ENCODE data around the gene EFCAB7.

Gene EFCAB7

DNA sequence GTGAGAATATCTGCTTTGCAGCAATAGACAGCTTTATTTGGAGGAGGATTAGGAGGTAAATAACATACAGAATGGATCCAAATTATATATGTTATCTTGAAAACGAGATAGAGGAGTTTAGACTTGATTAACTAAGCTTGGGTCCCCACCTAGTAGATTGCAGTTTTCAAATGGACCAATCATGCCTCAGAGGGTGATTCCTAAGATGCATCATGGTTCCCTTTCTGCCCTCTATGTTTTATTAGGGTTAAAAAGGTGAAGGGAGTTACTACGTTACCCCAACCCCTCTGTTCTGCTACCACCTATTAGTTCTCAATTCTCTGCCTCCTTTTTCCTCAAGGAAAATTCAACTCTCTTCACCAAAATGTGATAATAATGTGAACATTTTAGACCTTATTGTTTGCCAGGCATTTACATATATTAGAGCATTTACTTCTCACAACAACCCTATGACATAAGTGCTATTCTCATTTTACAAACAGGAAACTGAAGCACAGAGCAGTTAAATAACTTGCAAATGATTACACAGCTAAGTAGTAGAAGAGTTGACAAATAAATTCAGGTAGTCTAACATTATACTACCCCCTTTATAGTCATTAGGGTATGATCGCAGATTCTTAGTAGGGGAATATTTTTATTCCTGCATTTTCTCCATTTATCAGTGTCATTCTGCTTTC, 46.5 kb downstream of the EFCAB7 start:
- TF ChIP-seq GATA3 (IDR thresholded peaks at IDR 0.05; ENCODE audit: low read depth, low read length) (no peak), GATA2 (IDR thresholded peaks at IDR 0.05; ENCODE audit: low read depth, low read length) (no peak)

DNA sequence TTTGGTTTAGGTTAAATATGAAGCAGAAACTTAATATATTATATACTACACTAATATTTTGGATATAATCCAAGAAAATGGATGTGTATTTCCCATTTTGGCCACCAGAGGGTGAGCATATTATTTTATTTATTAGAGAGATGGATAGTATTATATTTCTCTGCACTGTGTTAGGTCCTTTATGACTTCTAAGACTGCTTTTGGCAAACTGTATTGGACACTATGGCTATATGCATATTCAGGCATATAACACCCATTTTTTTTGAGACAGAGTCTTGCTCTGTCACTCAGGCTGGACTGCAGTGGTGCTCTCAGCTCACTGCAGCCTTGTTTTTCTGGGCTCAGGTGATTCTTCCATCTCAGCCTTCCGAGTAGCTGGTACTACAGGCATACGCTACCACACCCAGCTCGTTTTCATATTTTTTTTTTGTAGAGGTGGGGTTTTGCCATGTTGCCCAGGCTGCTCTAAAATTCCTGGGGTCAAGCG, 52.1 kb downstream of the EFCAB7 start:
- TF ChIP-seq GATA3 (IDR thresholded peaks at IDR 0.05; ENCODE audit: low read depth, low read length): no peak
- no peak for TF ChIP-seq GATA2 (IDR thresholded peaks at IDR 0.05; ENCODE audit: low read depth, low read length)

DNA sequence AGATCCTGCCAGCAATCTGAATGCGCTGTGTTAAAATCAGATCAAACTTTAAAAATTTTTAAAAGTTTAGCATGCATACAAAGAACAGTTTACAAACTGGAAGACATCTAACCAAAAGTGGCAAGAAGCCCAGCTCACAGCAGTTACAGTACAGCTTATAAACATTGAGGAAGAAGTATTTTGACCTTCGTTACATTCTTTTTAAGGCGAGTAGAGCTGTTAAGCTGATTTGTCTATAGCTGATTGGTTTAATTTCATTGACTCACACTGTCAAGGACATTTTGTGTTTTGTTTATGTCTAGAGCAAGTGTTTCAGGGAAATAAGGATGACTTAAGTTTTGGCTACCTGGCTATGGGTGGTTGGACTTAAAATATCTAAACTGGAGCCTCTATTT, 66.8 kb downstream of the EFCAB7 start:
- no peak for TF ChIP-seq GATA2 (IDR thresholded peaks at IDR 0.05; ENCODE audit: low read depth, low read length)
- TF ChIP-seq GATA3 (IDR thresholded peaks at IDR 0.05; ENCODE audit: low read depth, low read length): no peak

DNA sequence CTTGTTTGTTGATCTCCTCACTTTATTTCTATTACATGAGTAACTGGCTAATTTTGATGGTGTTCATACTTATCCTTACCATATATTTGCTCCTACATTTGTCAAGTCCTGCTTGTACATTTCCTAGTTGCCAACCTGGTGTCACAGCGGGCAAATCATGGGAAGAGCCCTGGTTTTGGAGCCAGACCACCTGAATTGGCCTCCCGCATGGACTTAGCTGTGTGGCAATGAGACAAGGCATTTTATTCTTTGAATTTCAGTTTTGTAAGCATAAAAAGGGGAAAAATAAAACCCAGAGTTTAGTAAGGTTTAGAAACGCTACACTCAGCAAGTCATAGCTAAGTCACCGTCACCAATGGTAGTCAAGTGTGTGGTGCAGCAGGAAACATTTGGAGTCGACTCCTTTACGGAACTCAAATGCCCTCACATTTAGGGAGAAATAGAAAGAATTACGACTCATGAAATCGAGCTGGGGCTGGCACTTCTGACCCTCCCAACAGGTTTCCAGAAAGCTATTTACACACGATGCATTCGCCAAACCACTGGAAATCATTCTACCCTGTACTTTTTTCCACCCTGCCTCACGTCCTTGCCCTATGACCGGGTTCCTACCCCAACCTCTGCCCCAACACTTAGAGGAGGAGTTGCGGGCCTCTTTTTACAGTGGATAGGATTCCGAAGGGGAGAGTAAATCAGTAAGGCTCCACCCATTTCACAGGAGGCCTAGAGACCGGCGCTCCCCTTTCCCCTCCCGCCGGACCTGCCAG, 69.4 kb downstream of the EFCAB7 start:
- TF ChIP-seq GATA3 (IDR thresholded peaks at IDR 0.05; ENCODE audit: low read depth, low read length) (no peak), GATA2 (IDR thresholded peaks at IDR 0.05; ENCODE audit: low read depth, low read length) (no peak)

DNA sequence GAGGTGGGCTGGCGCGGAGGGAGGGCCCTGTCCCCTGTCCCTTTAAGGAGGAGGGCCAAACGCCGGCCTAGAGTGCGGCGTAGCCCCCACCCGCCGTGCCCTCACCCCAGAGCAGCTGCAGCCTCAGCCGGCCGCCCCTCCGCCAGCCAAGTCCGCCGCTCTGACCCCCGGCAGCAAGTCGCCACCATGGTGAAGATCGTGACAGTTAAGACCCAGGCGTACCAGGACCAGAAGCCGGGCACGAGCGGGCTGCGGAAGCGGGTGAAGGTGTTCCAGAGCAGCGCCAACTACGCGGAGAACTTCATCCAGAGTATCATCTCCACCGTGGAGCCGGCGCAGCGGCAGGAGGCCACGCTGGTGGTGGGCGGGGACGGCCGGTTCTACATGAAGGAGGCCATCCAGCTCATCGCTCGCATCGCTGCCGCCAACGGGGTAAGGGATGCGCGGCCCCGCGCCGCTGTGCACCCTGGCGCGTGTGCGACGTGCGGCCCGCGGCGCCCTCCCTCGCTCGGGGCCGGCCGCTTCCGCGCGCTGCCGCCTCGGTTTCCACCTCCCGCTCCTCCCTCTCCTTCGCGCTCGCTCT, 70.1 kb downstream of the EFCAB7 start, which contains the start of gene PGM1:
Gene PGM1 (plus strand): TSS at position 109 of the 583 bp plus-strand sequence. CDS start 78 bp downstream, at position 187.
- TF ChIP-seq GATA3 (IDR thresholded peaks at IDR 0.05; ENCODE audit: low read depth, low read length) (no peak), GATA2 (IDR thresholded peaks at IDR 0.05; ENCODE audit: low read depth, low read length) (no peak)

DNA sequence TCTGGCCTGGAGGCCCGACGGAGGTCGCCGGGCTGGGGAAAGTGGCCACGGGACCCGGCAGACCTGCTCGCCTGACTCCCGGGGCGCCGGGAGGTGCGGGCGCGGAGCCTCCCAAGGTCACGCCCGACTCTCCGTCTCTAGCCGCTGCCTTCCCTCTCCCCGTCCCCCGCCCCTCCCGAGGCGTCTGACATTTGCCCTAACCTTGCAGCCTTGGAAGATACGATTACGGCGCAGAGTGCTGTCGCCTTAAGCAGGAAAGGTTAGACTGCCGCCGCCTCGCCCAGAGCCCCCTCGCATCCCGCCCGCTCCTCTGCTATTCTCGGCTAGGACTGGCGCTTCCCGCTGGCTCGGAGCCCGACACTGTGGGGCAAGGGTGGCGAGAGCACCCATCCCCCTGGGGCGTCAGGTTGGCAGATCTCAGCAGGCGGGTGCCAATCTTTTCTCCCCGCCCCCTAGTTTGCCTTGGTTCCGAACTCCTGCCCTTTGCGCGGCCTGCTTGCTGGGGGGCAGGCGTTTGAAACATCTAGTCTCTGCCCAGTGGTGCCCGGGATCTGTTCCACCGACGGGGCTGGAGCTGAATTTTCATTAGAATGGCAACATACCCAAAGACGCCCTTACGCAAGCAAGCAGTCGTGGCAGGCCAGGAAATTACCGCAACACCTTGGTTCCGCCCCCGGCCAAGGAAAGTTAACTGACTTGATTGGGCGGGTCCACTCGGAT, 70.7 kb downstream of the EFCAB7 start:
- TF ChIP-seq GATA3 (IDR thresholded peaks at IDR 0.05; ENCODE audit: low read depth, low read length): no peak
- TF ChIP-seq GATA2 (IDR thresholded peaks at IDR 0.05; ENCODE audit: low read depth, low read length): no peak

DNA sequence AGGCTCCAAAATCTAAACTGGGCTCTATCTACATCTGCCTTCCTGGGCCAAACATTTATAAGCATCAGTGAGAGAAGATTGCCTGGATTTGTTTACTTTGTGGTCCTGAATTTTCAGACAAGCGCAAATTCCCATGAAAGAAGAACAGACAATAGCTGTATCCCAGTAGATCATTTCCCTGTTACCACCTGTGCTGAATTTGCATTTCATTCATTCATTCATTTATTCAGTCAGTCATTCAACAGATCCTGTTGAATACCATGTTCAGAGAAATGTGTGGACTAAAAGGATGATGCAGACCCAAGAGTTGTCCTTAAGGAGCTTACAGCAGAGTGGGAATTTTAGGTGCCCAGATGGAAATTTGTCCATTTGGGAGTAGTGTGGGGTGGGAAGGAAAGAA, 72.1 kb downstream of the EFCAB7 start:
- TF ChIP-seq GATA2 (IDR thresholded peaks at IDR 0.05; ENCODE audit: low read depth, low read length): no peak
- no peak for TF ChIP-seq GATA3 (IDR thresholded peaks at IDR 0.05; ENCODE audit: low read depth, low read length)

DNA sequence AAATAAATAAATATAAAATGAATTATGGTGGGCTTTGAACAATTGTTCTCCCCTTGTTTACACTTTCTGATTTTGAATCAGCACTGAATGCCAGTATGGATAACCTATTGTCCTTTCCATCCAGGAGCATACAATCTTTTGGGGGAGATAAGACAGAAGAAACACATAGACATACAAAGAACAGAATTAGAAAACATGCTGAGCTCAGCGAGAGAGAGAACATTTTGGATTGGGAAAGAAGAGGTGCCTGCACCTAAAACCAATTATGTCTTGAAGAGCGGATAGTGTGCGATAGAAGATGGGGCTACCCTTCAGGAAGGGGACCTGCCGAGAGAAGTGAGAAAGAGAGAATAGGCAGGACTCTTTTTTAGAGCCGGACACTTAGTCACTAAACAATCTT, 76.5 kb downstream of the EFCAB7 start:
- no peak for TF ChIP-seq GATA2 (IDR thresholded peaks at IDR 0.05; ENCODE audit: low read depth, low read length)
- TF ChIP-seq GATA3 (IDR thresholded peaks at IDR 0.05; ENCODE audit: low read depth, low read length): no peak

DNA sequence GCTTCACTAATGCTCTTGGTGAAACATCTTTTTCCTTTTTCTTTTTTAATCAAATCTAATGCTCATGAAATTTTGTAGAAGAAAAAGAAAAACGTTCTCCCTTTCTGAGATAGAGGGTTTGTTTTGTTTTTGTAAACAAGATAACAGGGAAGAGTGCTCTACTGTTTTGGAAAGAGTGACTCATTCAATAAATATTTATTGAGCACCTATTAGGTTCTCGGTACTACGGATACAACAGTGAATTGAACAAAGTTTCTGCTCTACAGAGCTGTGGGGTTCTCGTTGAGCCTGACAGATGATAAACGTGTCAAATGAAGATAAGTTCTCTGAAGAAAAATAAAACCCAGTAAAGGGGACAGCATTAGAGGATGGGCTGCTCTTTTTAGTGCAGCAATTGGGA, 76.9 kb downstream of the EFCAB7 start:
- TF ChIP-seq GATA2 (IDR thresholded peaks at IDR 0.05; ENCODE audit: low read depth, low read length) (no peak), GATA3 (IDR thresholded peaks at IDR 0.05; ENCODE audit: low read depth, low read length) (no peak)

DNA sequence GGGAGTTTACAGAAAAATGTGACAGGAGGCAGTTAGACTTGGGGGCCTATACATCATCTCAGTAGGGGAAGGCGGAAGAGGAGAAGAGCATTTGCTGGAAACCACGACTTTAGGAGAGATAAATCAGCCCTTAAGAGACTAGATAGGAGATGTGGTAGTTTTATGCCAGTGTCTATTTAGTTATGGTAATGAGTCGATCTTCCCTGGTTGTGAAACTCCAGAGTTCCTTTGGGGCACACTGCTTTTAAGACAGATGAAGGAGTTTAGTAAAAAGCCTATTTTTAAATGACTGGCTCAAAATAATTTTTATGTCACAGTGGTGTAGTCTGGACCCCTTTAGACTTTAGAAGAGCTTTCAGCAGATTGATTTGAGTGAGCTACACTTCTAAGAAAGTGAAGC, 77.7 kb downstream of the EFCAB7 start:
- TF ChIP-seq GATA3 (IDR thresholded peaks at IDR 0.05; ENCODE audit: low read depth, low read length) (no peak), GATA2 (IDR thresholded peaks at IDR 0.05; ENCODE audit: low read depth, low read length) (no peak)

DNA sequence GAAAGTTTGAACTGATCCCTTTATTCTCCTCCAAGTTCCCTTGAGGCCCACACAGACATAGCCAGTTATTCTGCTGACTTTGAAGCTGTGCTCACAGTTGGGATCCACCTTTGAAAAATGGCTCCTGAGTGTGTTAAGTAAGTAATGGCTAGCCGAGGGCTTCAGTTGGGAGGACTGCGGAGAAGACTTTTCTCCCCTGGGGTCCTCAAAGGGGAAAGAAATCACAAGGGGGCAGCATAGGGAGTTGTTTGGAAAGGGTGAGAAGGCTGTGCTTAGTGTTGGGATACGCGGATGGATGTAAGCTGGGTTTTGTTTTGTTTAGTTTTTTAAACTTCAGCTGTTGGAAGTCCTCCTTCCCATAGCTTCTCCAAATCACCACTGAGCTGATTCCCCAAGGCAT, 78.1 kb downstream of the EFCAB7 start:
- TF ChIP-seq GATA2 (IDR thresholded peaks at IDR 0.05; ENCODE audit: low read depth, low read length) (no peak), GATA3 (IDR thresholded peaks at IDR 0.05; ENCODE audit: low read depth, low read length) (no peak)

DNA sequence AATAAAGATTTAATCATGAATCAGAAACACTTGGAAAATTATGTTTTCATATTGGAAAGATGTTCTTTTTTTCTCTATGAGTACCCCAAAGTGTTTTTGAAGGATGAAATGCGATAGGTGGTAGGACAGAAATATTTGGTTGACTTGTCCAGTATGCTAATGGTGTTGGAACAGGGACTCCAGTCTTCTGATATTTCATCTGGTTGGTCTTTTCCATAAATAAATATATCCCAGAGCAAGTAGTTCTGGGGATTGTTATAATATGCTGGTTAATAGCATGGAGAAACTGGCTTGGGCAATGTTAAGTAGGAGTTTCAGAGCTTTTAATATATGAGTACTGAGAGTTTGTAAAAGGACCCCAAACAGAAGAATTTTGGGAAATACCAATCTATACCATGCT, 78.6 kb downstream of the EFCAB7 start:
- TF ChIP-seq GATA2 (IDR thresholded peaks at IDR 0.05; ENCODE audit: low read depth, low read length): no peak
- no peak for TF ChIP-seq GATA3 (IDR thresholded peaks at IDR 0.05; ENCODE audit: low read depth, low read length)

DNA sequence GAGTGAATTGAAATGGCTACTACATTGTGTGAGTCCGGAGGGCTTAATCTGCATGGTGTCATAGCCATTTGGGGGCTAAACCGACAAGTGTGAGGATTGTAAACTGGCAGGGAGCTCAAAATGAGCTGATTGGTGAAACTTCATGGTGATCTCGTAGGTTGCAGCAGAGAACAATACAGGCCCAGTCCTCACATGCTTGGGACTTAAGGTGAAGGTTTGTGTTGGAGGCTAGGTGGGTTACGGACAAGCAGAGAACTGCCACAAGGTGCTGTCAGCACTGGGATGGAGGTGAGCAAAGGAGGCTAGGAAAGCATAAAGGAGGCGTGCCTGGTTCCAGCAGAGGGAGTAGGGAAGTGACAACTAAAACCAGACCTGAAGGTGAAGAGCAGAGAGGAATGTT, 79.3 kb downstream of the EFCAB7 start:
- no peak for TF ChIP-seq GATA3 (IDR thresholded peaks at IDR 0.05; ENCODE audit: low read depth, low read length)
- no peak for TF ChIP-seq GATA2 (IDR thresholded peaks at IDR 0.05; ENCODE audit: low read depth, low read length)

DNA sequence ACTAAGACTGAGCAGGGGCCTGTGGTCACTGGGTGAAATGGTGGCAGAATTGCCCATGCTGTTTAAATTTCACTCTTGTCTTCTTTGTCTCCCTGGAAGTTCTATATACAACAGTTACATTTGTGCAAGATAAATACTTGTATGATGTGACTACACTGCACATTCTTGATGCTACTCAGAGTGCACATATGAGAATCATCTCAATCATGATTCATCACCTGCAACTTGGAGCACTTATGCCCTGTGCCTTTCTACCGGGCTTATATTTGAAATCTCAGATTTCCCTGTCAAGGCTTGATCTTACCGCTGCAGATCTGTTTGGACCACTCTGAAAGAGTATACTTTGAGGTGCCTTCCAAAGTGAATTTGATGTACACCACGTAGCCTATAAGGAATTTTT, 80.5 kb downstream of the EFCAB7 start:
- no peak for TF ChIP-seq GATA2 (IDR thresholded peaks at IDR 0.05; ENCODE audit: low read depth, low read length)
- TF ChIP-seq GATA3 (IDR thresholded peaks at IDR 0.05; ENCODE audit: low read depth, low read length): no peak

All from SH-SY5Y (cell line).